HCT116 (cell line): ENCODE measurements around the gene PCSK6. TPM values are rescaled to one million over a fixed set of nuclear protein-coding genes. Genes with fewer than 3 reads are reported as not detected.

Experiments
- ATAC-seq: fragments of 200-7000 bp; cut with Tn5 transposase; 2 replicates; pipeline ENCODE4 v1.9.1; 2020; ENCODE audit warnings: mild to moderate bottlenecking, moderate library complexity
- BruUV-seq: library from RNA; stranded (reverse); fragments of 400-500 nt; replicated peaks from 2 replicates; lab custom pipeline; 2021; lab: Mats Ljungman, UMichigan
- CTCF ChIA-PET: fragments of 300-600 bp; sonication (Branson Sonifier 250); formaldehyde crosslinking; loops from one replicate; lab custom pipeline; 2021; ENCODE audit warnings: antibody characterized with exemption; lab: Charles Lee
- POLR2A ChIA-PET: fragments of 300-600, 350-600 bp; sonication (Branson Sonifier 250); formaldehyde crosslinking; loops from one replicate; lab custom pipeline; 2021; ENCODE audit warnings: antibody characterized with exemption; lab: Charles Lee
- RAD21 ChIA-PET, 2 experiments: fragments of 300-600 bp; sonication (Branson Sonifier 250); formaldehyde crosslinking; loops; one replicate each; lab custom pipeline; 2023; ENCODE audit warnings: low total read pairs in 2 of 2; ENCODE audit not compliant: uncharacterized antibody in 2 of 2, unreplicated experiment in 2 of 2, low non-redundant PET in 1 of 2; lab: Charles Lee
- DNase-seq: peaks from one replicate; pipeline ENCODE4 v3.0.0-alpha.2; 2010; ENCODE audit warnings: low read depth, low spot score
- H2AFZ ChIP-seq: fragments of 200-600 bp; shearing (Covaris generic), sonication (generic); 2 replicates; pipeline ENCODE4 v1.6.1; 2017; ENCODE audit warnings: low read depth, mixed run types, mixed read lengths, antibody characterized with exemption, low read length; ENCODE audit not compliant: poor library complexity, severe bottlenecking
- H3K27ac ChIP-seq: 2 replicates; pipeline ENCODE4 v1.5.1; 2012; ENCODE audit warnings: low read depth, low read length
- H3K27me3 ChIP-seq: fragments of 200-600 bp; sonication (generic); 2 replicates; pipeline ENCODE4 v1.6.1; 2016; ENCODE audit warnings: mixed run types, low read length, mixed read lengths; ENCODE audit not compliant: insufficient read depth
- H3K36me3 ChIP-seq, 2 experiments: fragments of 200-500 bp in 1 of 2; fragments of 200-600 bp in 1 of 2; sonication (Bioruptor generic) in 1 of 2; sonication (generic) in 1 of 2; 2 replicates each; pipeline versions ENCODE4 v1.5.1 to v1.6.1; 2014 to 2016; ENCODE audit warnings: low read length in 2 of 2, inconsistent platforms in 1 of 2, mixed read lengths in 1 of 2, mixed run types in 1 of 2; ENCODE audit not compliant: insufficient read depth in 2 of 2, control insufficient read depth in 1 of 2
- H3K4me1 ChIP-seq, 2 experiments: fragments of 200-600 bp in 1 of 2; sonication (generic) in 1 of 2; 2 replicates each; pipeline versions ENCODE4 v1.5.1 to v1.6.1; 2012 to 2017; ENCODE audit warnings: low read length in 2 of 2, inconsistent platforms in 1 of 2, mild to moderate bottlenecking in 1 of 2, mixed read lengths in 1 of 2, mixed run types in 1 of 2, moderate library complexity in 1 of 2; ENCODE audit not compliant: insufficient read depth in 2 of 2, control insufficient read depth in 1 of 2
- H3K4me2 ChIP-seq: fragments of 200-600 bp; sonication (generic); 2 replicates; pipeline ENCODE4 v1.6.1; 2017; ENCODE audit warnings: mixed run types, low read length, mixed read lengths
- H3K4me3 ChIP-seq, 2 experiments: fragments of 200-600 bp in 1 of 2; sonication (generic) in 1 of 2; replicated peaks in 1 of 2; 2 replicates each; pipeline ENCODE4 v1.5.1; 2011 to 2016; ENCODE audit warnings: low read length in 2 of 2, control low read depth in 1 of 2, low read depth in 1 of 2, mild to moderate bottlenecking in 1 of 2, mixed read lengths in 1 of 2, mixed run types in 1 of 2
- H3K79me2 ChIP-seq: fragments of 200-600 bp; sonication (generic); 2 replicates; pipeline ENCODE4 v1.6.1; 2017; ENCODE audit warnings: mild to moderate bottlenecking, mixed run types, low read length, moderate library complexity, mixed read lengths; ENCODE audit not compliant: insufficient read depth
- H3K9ac ChIP-seq: fragments of 200-600 bp; sonication (generic); 2 replicates; pipeline ENCODE4 v1.6.1; 2016; ENCODE audit warnings: low read length, mixed read lengths
- H3K9me2 ChIP-seq: fragments of 200-600 bp; sonication (generic), shearing (Covaris generic); 2 replicates; pipeline ENCODE4 v1.6.1; 2017; ENCODE audit warnings: mixed run types, mild to moderate bottlenecking, moderate library complexity; ENCODE audit not compliant: insufficient read depth
- H3K9me3 ChIP-seq, 2 experiments: fragments of 200-500 bp in 1 of 2; fragments of 200-600 bp in 1 of 2; sonication (Bioruptor generic) in 1 of 2; sonication (generic) in 1 of 2; 2 replicates each; pipeline ENCODE4 v1.6.1; 2014 to 2017; ENCODE audit warnings: low read length in 2 of 2, mixed read lengths in 2 of 2, inconsistent platforms in 1 of 2, low read depth in 1 of 2, mild to moderate bottlenecking in 1 of 2, mixed run types in 1 of 2, moderate library complexity in 1 of 2; ENCODE audit not compliant: control insufficient read depth in 1 of 2, insufficient read depth in 1 of 2
- H4K20me1 ChIP-seq: fragments of 200-600 bp; sonication (generic), shearing (Covaris generic); 2 replicates; pipeline ENCODE4 v1.6.1; 2017; ENCODE audit warnings: mixed run types, mild to moderate bottlenecking, moderate library complexity; ENCODE audit not compliant: insufficient read depth
- CBX3 ChIP-seq: IDR thresholded peaks from 2 replicates; pipeline ENCODE4 v1.6.1; 2012; ENCODE audit warnings: low read depth
- CEBPB ChIP-seq: IDR thresholded peaks from 2 replicates; pipeline ENCODE4 v1.6.1; 2012; ENCODE audit warnings: low read depth
- EZH2 ChIP-seq: fragments of 200-600 bp; sonication (generic); IDR thresholded peaks from 2 replicates; pipeline ENCODE4 v1.6.1; 2017; ENCODE audit warnings: antibody characterized with exemption, mixed run types
- EZH2phosphoT487 ChIP-seq: fragments of 200-600 bp; IDR thresholded peaks from 2 replicates; pipeline ENCODE4 v1.6.1; 2018; ENCODE audit warnings: antibody characterized with exemption, borderline replicate concordance
- FOSL1 ChIP-seq: IDR thresholded peaks from 2 replicates; pipeline ENCODE4 v1.6.1; 2012; ENCODE audit warnings: low read depth
- JUND ChIP-seq: IDR thresholded peaks from 2 replicates; pipeline ENCODE4 v1.6.1; 2012
- POLR2A ChIP-seq: IDR thresholded peaks from 2 replicates; pipeline ENCODE4 v1.7.0; 2011; ENCODE audit warnings: borderline replicate concordance; ENCODE audit not compliant: insufficient read depth, insufficient read length; ENCODE audit errors: extremely low read depth
- POLR2AphosphoS5 ChIP-seq: IDR thresholded peaks from 2 replicates; pipeline ENCODE4 v1.6.1; 2011; ENCODE audit warnings: mild to moderate bottlenecking, low read depth, low read length, moderate library complexity
- RAD21 ChIP-seq: IDR thresholded peaks from 2 replicates; pipeline ENCODE4 v1.6.1; 2012; ENCODE audit warnings: low read depth, mild to moderate bottlenecking
- SRF ChIP-seq: IDR thresholded peaks from 2 replicates; pipeline ENCODE4 v1.6.1; 2012; ENCODE audit warnings: low read depth
- TCF7L2 ChIP-seq: IDR thresholded peaks from 2 replicates; pipeline ENCODE4 v1.7.0; 2011; ENCODE audit warnings: borderline replicate concordance, inconsistent platforms; ENCODE audit not compliant: insufficient read depth, insufficient read length; ENCODE audit errors: extremely low read depth
- intact Hi-C: fragments of 100-400 bp; cut with micrococcal nuclease; formaldehyde crosslinking; loops from 2 replicates; pipeline ENCODE4 v1.10.0; 2022
- total RNA-seq: library from RNA; stranded (reverse); gene quantifications from one replicate; pipeline ENCODE4 v1.2.1, GENCODE V29; 2021; ENCODE audit not compliant: unreplicated experiment
- TF ChIP-seq, protein P1 (sequence below): IDR thresholded peaks from 2 replicates; pipeline ENCODE4 v1.6.1; 2012; ENCODE audit warnings: low read depth
- TF ChIP-seq, protein P2 (sequence below): IDR thresholded peaks from 2 replicates; pipeline ENCODE4 v1.6.1; 2011; ENCODE audit warnings: mild to moderate bottlenecking, low read length, moderate library complexity; ENCODE audit not compliant: insufficient replicate concordance; ENCODE audit errors: extremely low read depth
- TF ChIP-seq, protein P3 (sequence below): IDR thresholded peaks from 2 replicates; pipeline ENCODE4 v1.6.1; 2012
- TF ChIP-seq, protein P4 (sequence below), 3 experiments: fragments of 200-600 bp in 1 of 3; sonication (generic) in 1 of 3; IDR thresholded peaks in 2 of 3; conservative IDR thresholded peaks in 1 of 3; 2 replicates each; pipeline ENCODE4 v1.5.1; 2012 to 2017; ENCODE audit warnings: low read depth in 2 of 3, low read length in 2 of 3, antibody characterized with exemption in 1 of 3, borderline replicate concordance in 1 of 3, control low read depth in 1 of 3, mild to moderate bottlenecking in 1 of 3, mixed read lengths in 1 of 3, mixed run types in 1 of 3, moderate library complexity in 1 of 3; ENCODE audit not compliant: insufficient read depth in 1 of 3
- TF ChIP-seq, protein P5 (sequence below): IDR thresholded peaks from 2 replicates; pipeline ENCODE4 v1.6.1; 2012

The PCSK6 gene
- total RNA-seq, 1 experiment from 2014 or later: 13.5 TPM

DNA sequence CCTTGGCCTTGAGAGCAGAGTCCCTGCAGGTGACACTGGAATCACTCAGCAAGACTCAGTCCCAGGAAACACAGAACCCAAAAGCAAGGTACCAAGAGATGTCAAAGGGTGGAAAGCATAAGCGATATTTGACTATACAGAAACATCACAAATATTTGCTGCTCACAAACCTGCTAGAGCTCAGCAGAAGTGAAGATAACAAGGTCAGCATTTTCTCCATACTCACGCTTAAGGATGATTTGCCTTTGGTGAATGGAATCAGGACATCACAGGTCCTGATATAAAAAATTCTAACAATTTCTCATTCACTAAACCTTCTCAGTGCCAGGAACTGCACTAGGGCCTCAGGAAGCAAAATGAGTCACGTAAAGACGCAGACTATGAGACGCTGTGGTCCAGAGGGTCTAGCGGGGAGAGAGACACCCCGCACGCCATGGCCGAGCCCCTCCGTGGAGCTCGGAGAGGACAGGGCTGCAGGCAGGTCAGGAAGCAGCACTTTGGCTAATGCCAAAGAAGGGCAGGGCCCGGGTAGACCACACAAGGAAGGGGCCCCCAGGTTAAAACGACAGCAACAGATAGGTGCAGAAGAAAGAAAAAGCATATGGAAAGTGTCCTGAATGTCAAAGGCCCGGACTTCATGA lies 10.7 kb downstream of the PCSK6 start (continued):
- TF ChIP-seq, protein P1, sequence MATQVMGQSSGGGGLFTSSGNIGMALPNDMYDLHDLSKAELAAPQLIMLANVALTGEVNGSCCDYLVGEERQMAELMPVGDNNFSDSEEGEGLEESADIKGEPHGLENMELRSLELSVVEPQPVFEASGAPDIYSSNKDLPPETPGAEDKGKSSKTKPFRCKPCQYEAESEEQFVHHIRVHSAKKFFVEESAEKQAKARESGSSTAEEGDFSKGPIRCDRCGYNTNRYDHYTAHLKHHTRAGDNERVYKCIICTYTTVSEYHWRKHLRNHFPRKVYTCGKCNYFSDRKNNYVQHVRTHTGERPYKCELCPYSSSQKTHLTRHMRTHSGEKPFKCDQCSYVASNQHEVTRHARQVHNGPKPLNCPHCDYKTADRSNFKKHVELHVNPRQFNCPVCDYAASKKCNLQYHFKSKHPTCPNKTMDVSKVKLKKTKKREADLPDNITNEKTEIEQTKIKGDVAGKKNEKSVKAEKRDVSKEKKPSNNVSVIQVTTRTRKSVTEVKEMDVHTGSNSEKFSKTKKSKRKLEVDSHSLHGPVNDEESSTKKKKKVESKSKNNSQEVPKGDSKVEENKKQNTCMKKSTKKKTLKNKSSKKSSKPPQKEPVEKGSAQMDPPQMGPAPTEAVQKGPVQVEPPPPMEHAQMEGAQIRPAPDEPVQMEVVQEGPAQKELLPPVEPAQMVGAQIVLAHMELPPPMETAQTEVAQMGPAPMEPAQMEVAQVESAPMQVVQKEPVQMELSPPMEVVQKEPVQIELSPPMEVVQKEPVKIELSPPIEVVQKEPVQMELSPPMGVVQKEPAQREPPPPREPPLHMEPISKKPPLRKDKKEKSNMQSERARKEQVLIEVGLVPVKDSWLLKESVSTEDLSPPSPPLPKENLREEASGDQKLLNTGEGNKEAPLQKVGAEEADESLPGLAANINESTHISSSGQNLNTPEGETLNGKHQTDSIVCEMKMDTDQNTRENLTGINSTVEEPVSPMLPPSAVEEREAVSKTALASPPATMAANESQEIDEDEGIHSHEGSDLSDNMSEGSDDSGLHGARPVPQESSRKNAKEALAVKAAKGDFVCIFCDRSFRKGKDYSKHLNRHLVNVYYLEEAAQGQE: no peak
- TF ChIP-seq CBX3 (no peak), POLR2A (no peak), EZH2phosphoT487 (no peak)

DNA sequence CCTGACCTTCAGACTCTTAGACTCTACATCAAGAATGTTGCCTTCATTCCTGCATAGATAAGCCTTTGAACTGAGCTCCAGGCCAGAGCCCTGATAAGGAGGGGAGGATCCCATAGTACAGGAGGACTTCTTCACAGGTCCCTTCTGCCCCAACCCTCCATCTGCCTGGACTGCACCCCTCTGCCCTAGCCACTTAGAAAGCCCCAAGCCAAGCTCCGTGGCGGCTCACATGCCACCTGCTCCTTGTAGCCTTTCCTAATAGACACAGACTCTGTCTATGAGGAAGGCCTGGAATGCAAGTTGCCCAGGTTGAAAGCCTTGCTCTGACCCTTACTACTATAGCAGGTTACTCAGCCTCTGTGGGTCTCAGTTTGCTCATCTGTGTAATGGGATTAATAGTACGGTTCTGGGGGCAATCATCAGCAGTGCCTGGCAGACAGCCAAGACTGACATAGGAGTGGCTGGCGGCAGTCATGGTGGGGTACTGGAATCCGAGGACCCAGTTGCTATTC lies 11.6 kb downstream of the PCSK6 start:
- H3K27me3 ChIP-seq: no peaks in the 10 kb centered on the region
- no peak overlapping the region for H3K9ac ChIP-seq
- TF ChIP-seq CEBPB (no peak), JUND (no peak), EZH2 (no peak), SRF (no peak), RAD21 (no peak), TCF7L2 (no peak), FOSL1 (no peak), CBX3 (no peak), POLR2AphosphoS5 (no peak), POLR2A (no peak)
- TF ChIP-seq, protein P2, sequence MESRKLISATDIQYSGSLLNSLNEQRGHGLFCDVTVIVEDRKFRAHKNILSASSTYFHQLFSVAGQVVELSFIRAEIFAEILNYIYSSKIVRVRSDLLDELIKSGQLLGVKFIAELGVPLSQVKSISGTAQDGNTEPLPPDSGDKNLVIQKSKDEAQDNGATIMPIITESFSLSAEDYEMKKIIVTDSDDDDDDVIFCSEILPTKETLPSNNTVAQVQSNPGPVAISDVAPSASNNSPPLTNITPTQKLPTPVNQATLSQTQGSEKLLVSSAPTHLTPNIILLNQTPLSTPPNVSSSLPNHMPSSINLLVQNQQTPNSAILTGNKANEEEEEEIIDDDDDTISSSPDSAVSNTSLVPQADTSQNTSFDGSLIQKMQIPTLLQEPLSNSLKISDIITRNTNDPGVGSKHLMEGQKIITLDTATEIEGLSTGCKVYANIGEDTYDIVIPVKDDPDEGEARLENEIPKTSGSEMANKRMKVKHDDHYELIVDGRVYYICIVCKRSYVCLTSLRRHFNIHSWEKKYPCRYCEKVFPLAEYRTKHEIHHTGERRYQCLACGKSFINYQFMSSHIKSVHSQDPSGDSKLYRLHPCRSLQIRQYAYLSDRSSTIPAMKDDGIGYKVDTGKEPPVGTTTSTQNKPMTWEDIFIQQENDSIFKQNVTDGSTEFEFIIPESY: no peak
- TF ChIP-seq, protein P3, sequence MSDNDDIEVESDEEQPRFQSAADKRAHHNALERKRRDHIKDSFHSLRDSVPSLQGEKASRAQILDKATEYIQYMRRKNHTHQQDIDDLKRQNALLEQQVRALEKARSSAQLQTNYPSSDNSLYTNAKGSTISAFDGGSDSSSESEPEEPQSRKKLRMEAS: no peak
- TF ChIP-seq, protein P4, sequence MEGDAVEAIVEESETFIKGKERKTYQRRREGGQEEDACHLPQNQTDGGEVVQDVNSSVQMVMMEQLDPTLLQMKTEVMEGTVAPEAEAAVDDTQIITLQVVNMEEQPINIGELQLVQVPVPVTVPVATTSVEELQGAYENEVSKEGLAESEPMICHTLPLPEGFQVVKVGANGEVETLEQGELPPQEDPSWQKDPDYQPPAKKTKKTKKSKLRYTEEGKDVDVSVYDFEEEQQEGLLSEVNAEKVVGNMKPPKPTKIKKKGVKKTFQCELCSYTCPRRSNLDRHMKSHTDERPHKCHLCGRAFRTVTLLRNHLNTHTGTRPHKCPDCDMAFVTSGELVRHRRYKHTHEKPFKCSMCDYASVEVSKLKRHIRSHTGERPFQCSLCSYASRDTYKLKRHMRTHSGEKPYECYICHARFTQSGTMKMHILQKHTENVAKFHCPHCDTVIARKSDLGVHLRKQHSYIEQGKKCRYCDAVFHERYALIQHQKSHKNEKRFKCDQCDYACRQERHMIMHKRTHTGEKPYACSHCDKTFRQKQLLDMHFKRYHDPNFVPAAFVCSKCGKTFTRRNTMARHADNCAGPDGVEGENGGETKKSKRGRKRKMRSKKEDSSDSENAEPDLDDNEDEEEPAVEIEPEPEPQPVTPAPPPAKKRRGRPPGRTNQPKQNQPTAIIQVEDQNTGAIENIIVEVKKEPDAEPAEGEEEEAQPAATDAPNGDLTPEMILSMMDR (IDR thresholded peaks at IDR 0.05 in 2 of 3, conservative IDR thresholded peaks at IDR 0.05 in 1 of 3; ENCODE audit: borderline replicate concordance in 1 of 3, insufficient read depth in 1 of 3, low read depth in 2 of 3, low read length in 2 of 3): no peak
- TF ChIP-seq, protein P5, sequence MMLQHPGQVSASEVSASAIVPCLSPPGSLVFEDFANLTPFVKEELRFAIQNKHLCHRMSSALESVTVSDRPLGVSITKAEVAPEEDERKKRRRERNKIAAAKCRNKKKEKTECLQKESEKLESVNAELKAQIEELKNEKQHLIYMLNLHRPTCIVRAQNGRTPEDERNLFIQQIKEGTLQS: no peak
- no peak overlapping the region for H2AFZ ChIP-seq
- DNase-seq: no peak
- no peaks in the 10 kb centered on the region for H3K9me2 ChIP-seq
- no peaks in the 10 kb centered on the region for H3K9me3 ChIP-seq
- no peak for ATAC-seq
- ChIA-PET POLR2A (no interaction called here), CTCF (no interaction called here), RAD21 (no interaction called here)
- no peaks in the 10 kb centered on the region for H3K36me3 ChIP-seq
- no TSS peak for BruUV-seq
- intact Hi-C loops: no loop called here
- H4K20me1 ChIP-seq: no peaks in the 10 kb centered on the region
- no peak overlapping the region for H3K27ac ChIP-seq
- peaks cover 0 to 4% of the 10 kb centered on the region in 2 experiments; a peak in 3 of 4 replicates for H3K4me1 ChIP-seq
- H3K79me2 ChIP-seq: peaks cover 6% of the 10 kb centered on the region
- no peak overlapping the region for H3K4me3 ChIP-seq
- H3K4me2 ChIP-seq: no peak overlapping the region
